Measurements from ENCODE around the gene SLC26A8. TPM values are rescaled to one million over a fixed set of nuclear protein-coding genes. Genes with fewer than 3 reads are reported as not detected.
"Not testable (repeated sequence)": the region's sequence is repeated elsewhere in the genome, so short reads cannot be mapped to it uniquely, and the experiment has no call there.

The SLC26A8 gene
- total RNA-seq, 2 experiments from 2014 or later: not detected

- H3K4me1 Mint-ChIP-seq (ENCODE audit: low read depth); DNase-seq; H3K9me3 Mint-ChIP-seq (ENCODE audit: insufficient read depth); POLR2A ChIA-PET; H3K27ac Mint-ChIP-seq; H3K4me3 Mint-ChIP-seq; H3K36me3 Mint-ChIP-seq (ENCODE audit: low read depth); ATAC-seq; CTCF ChIA-PET: not testable (repeated sequence)
- peaks cover 15% of the 10 kb centered on the region for H3K27me3 Mint-ChIP-seq (ENCODE audit: low read depth)
These were observed 84.4 kb downstream of the SLC26A8 start for GRCh38 chr6:35940014-35940413.

GRCh38 chr6:35939259-35939658, 85.2 kb downstream of the SLC26A8 start:
- CTCF ChIA-PET: interaction anchor here (1.0 kb wide), 1 partner anchor 13 kb away, joined by 3 read pairs; no protein-coding TSS in a partner anchor
- H3K27me3 Mint-ChIP-seq (ENCODE audit: low read depth): peaks cover 17% of the 10 kb centered on the region

GRCh38 chr6:35936681-35937359, 87.6 kb downstream of the SLC26A8 start:
- peaks cover 14% of the 10 kb centered on the region for H3K27me3 Mint-ChIP-seq (ENCODE audit: low read depth)

More at GRCh38 chr6:35939259-35939658, 85.2 kb downstream of the SLC26A8 start:
- ATAC-seq; DNase-seq; H3K9me3 Mint-ChIP-seq (ENCODE audit: insufficient read depth); POLR2A ChIA-PET; H3K4me3 Mint-ChIP-seq; H3K36me3 Mint-ChIP-seq (ENCODE audit: low read depth); H3K27ac Mint-ChIP-seq; H3K4me1 Mint-ChIP-seq (ENCODE audit: low read depth): not testable (repeated sequence)

GRCh38 chr6:35935469-35935868, 89.0 kb downstream of the SLC26A8 start:
- peaks cover 11% of the 10 kb centered on the region for H3K27me3 Mint-ChIP-seq (ENCODE audit: low read depth)
- DNase-seq: no peak
- ATAC-seq: no peak
- H3K4me3 Mint-ChIP-seq: no peak overlapping the region
- no peaks in the 10 kb centered on the region for H3K9me3 Mint-ChIP-seq (ENCODE audit: insufficient read depth)
- ChIA-PET CTCF (no interaction called here), POLR2A (no interaction called here)
- H3K4me1 Mint-ChIP-seq (ENCODE audit: low read depth): peaks cover 5% of the 10 kb centered on the region
- H3K36me3 Mint-ChIP-seq (ENCODE audit: low read depth): peaks cover 3% of the 10 kb centered on the region
- H3K27ac Mint-ChIP-seq: no peak overlapping the region

More at GRCh38 chr6:35936681-35937359, 87.6 kb downstream of the SLC26A8 start:
- Mint-ChIP-seq H3K4me3 (no peak overlapping the region), H3K4me1 (ENCODE audit: low read depth) (peaks cover 5% of the 10 kb centered on the region), H3K36me3 (ENCODE audit: low read depth) (peaks cover 3% of the 10 kb centered on the region), H3K9me3 (ENCODE audit: insufficient read depth) (no peaks in the 10 kb centered on the region), H3K27ac (no peak overlapping the region)
- no peak for ATAC-seq
- DNase-seq: no peak
- CTCF ChIA-PET: no interaction called here
- POLR2A ChIA-PET: no interaction called here

- Mint-ChIP-seq H3K4me1 (ENCODE audit: low read depth) (peaks cover 5% of the 10 kb centered on the region), H3K4me3 (no peak overlapping the region), H3K27ac (no peak overlapping the region), H3K9me3 (ENCODE audit: insufficient read depth) (no peaks in the 10 kb centered on the region), H3K36me3 (ENCODE audit: low read depth) (peaks cover 3% of the 10 kb centered on the region), H3K27me3 (ENCODE audit: low read depth) (peaks cover 11% of the 10 kb centered on the region)
- DNase-seq (no peak), ATAC-seq (no peak)
- POLR2A ChIA-PET: no interaction called here
- CTCF ChIA-PET: no interaction called here
These were observed 90.6 kb downstream of the SLC26A8 start for GRCh38 chr6:35933844-35934243.

GRCh38 chr6:35931873-35932272, 92.6 kb downstream of the SLC26A8 start:
- H3K36me3 Mint-ChIP-seq (ENCODE audit: low read depth); ATAC-seq; H3K4me3 Mint-ChIP-seq; DNase-seq; CTCF ChIA-PET; H3K9me3 Mint-ChIP-seq (ENCODE audit: insufficient read depth); H3K27ac Mint-ChIP-seq; POLR2A ChIA-PET; H3K4me1 Mint-ChIP-seq (ENCODE audit: low read depth): not testable (repeated sequence)
- peaks cover 11% of the 10 kb centered on the region for H3K27me3 Mint-ChIP-seq (ENCODE audit: low read depth)

GRCh38 chr6:35931120-35931561, 93.3 kb downstream of the SLC26A8 start:
- CTCF ChIA-PET: no interaction called here
- DNase-seq (no peak), ATAC-seq (no peak)

GRCh38 chr6:35929601-35930000, 94.8 kb downstream of the SLC26A8 start:
- ChIA-PET POLR2A (interaction anchor here (1.0 kb wide), 1 partner anchor 12 kb away, joined by 3 read pairs; no protein-coding TSS in a partner anchor), CTCF (no interaction called here)
- DNase-seq (no peak), ATAC-seq (no peak)
- H3K27ac Mint-ChIP-seq: no peak overlapping the region
- H3K9me3 Mint-ChIP-seq (ENCODE audit: insufficient read depth): no peaks in the 10 kb centered on the region
- peaks cover 3% of the 10 kb centered on the region for H3K36me3 Mint-ChIP-seq (ENCODE audit: low read depth)
- no peak overlapping the region for H3K4me3 Mint-ChIP-seq
- H3K4me1 Mint-ChIP-seq (ENCODE audit: low read depth): peaks cover 5% of the 10 kb centered on the region
- peaks cover 5% of the 10 kb centered on the region for H3K27me3 Mint-ChIP-seq (ENCODE audit: low read depth)

More at GRCh38 chr6:35931120-35931561, 93.3 kb downstream of the SLC26A8 start:
- no peak overlapping the region for H3K4me3 Mint-ChIP-seq
- no peaks in the 10 kb centered on the region for H3K9me3 Mint-ChIP-seq (ENCODE audit: insufficient read depth)
- H3K27ac Mint-ChIP-seq: no peak overlapping the region
- H3K4me1 Mint-ChIP-seq (ENCODE audit: low read depth): peaks cover 5% of the 10 kb centered on the region
- peaks cover 3% of the 10 kb centered on the region for H3K36me3 Mint-ChIP-seq (ENCODE audit: low read depth)
- POLR2A ChIA-PET: no interaction called here
- H3K27me3 Mint-ChIP-seq (ENCODE audit: low read depth): peaks cover 8% of the 10 kb centered on the region

- no peak overlapping the region for H3K4me3 Mint-ChIP-seq
- no peaks in the 10 kb centered on the region for H3K27me3 Mint-ChIP-seq (ENCODE audit: low read depth)
- H3K9me3 Mint-ChIP-seq (ENCODE audit: insufficient read depth): no peaks in the 10 kb centered on the region
- no peak overlapping the region for H3K27ac Mint-ChIP-seq
- ATAC-seq (no peak), DNase-seq (no peak)
- peaks cover 11% of the 10 kb centered on the region for H3K4me1 Mint-ChIP-seq (ENCODE audit: low read depth)
- POLR2A ChIA-PET: no interaction called here
- CTCF ChIA-PET: interaction anchor here (0.9 kb wide), 1 partner anchor 12 kb away, joined by 3 read pairs; no protein-coding TSS in a partner anchor
- peaks cover 2% of the 10 kb centered on the region for H3K36me3 Mint-ChIP-seq (ENCODE audit: low read depth)
These were observed 97.8 kb downstream of the SLC26A8 start for GRCh38 chr6:35926509-35927215.

GRCh38 chr6:35925961-35926360, 98.5 kb downstream of the SLC26A8 start:
- peaks cover 14% of the 10 kb centered on the region for H3K4me1 Mint-ChIP-seq (ENCODE audit: low read depth)
- no peak overlapping the region for H3K27ac Mint-ChIP-seq
- CTCF ChIA-PET: interaction anchor here (0.9 kb wide), 1 partner anchor 13 kb away, joined by 3 read pairs; no protein-coding TSS in a partner anchor
- ATAC-seq (no peak), DNase-seq (no peak)
- H3K9me3 Mint-ChIP-seq (ENCODE audit: insufficient read depth): no peaks in the 10 kb centered on the region
- H3K4me3 Mint-ChIP-seq: no peak overlapping the region
- no peaks in the 10 kb centered on the region for H3K27me3 Mint-ChIP-seq (ENCODE audit: low read depth)
- POLR2A ChIA-PET: no interaction called here
- peaks cover 2% of the 10 kb centered on the region for H3K36me3 Mint-ChIP-seq (ENCODE audit: low read depth)

GRCh38 chr6:35924146-35924545, 100.3 kb downstream of the SLC26A8 start:
- CTCF ChIA-PET: no interaction called here
- Mint-ChIP-seq H3K4me1 (ENCODE audit: low read depth) (peaks cover 14% of the 10 kb centered on the region), H3K4me3 (no peak overlapping the region), H3K27me3 (ENCODE audit: low read depth) (no peaks in the 10 kb centered on the region), H3K27ac (no peak overlapping the region), H3K9me3 (ENCODE audit: insufficient read depth) (no peaks in the 10 kb centered on the region), H3K36me3 (ENCODE audit: low read depth) (peaks cover 11% of the 10 kb centered on the region)
- no peak for DNase-seq
- POLR2A ChIA-PET: no interaction called here
- ATAC-seq: no peak

- Mint-ChIP-seq H3K36me3 (ENCODE audit: low read depth) (peaks cover 18% of the 10 kb centered on the region), H3K4me3 (peak overlapping the region; percentile 94), H3K27ac (no peak overlapping the region), H3K9me3 (ENCODE audit: insufficient read depth) (no peaks in the 10 kb centered on the region), H3K27me3 (ENCODE audit: low read depth) (no peaks in the 10 kb centered on the region), H3K4me1 (ENCODE audit: low read depth) (peaks cover 33% of the 10 kb centered on the region)
- CTCF ChIA-PET: interaction anchor here (0.8 to 1.5 kb wide), 4 partner anchors 107 to 419 kb away, joined by 3 to 7 read pairs (median 4); no protein-coding TSS in a partner anchor
- POLR2A ChIA-PET: no interaction called here
- DNase-seq (no peak), ATAC-seq (no peak)
These were observed 102.3 kb downstream of the SLC26A8 start for GRCh38 chr6:35922139-35922554.
